Measurements from ENCODE around the gene LRRC49.

DNA sequence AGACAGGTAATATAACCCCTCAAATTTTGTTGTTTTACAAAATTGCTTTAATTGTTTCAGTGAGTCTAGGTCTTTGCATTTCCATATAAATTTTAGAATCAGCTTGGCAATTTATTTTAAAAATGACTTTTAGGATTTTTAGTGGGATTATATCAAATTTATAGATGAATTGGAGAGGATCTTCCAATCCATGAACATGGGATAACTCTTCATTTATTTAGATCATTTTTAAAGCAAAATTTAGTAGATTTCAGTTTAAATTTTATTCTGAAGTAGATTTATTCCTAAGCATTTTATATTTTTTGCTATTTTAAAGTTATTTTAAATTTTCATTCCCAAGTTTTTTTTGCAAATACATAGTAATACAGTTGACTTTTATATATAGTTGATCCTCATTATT, 164.5 kb downstream of the LRRC49 start:
- TF ChIP-seq, protein P1, sequence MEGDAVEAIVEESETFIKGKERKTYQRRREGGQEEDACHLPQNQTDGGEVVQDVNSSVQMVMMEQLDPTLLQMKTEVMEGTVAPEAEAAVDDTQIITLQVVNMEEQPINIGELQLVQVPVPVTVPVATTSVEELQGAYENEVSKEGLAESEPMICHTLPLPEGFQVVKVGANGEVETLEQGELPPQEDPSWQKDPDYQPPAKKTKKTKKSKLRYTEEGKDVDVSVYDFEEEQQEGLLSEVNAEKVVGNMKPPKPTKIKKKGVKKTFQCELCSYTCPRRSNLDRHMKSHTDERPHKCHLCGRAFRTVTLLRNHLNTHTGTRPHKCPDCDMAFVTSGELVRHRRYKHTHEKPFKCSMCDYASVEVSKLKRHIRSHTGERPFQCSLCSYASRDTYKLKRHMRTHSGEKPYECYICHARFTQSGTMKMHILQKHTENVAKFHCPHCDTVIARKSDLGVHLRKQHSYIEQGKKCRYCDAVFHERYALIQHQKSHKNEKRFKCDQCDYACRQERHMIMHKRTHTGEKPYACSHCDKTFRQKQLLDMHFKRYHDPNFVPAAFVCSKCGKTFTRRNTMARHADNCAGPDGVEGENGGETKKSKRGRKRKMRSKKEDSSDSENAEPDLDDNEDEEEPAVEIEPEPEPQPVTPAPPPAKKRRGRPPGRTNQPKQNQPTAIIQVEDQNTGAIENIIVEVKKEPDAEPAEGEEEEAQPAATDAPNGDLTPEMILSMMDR (IDR thresholded peaks at IDR 0.05; ENCODE audit: low read depth, low read length), result no peak
- no peak for TF ChIP-seq EZH2phosphoT487 (IDR thresholded peaks at IDR 0.05; ENCODE audit: low read depth)
